Activated CD4-positive, CD25-positive, alpha-beta regulatory T cell treated with anti-CD3 and anti-CD28 coated beads, Interleukin-2, amount 50 U/mL, for 16 hours (primary cell): ENCODE measurements around the gene ZFAND4.
"Not testable (repeated sequence)": the region's sequence is repeated elsewhere in the genome, so short reads cannot be mapped to it uniquely, and the experiment has no call there.

ENCODE experiments used
- DNase-seq: peaks from one replicate; pipeline ENCODE4 v3.0.0-alpha.2; 2020; ENCODE audit warnings: low read depth, low spot score

The ZFAND4 gene

DNA sequence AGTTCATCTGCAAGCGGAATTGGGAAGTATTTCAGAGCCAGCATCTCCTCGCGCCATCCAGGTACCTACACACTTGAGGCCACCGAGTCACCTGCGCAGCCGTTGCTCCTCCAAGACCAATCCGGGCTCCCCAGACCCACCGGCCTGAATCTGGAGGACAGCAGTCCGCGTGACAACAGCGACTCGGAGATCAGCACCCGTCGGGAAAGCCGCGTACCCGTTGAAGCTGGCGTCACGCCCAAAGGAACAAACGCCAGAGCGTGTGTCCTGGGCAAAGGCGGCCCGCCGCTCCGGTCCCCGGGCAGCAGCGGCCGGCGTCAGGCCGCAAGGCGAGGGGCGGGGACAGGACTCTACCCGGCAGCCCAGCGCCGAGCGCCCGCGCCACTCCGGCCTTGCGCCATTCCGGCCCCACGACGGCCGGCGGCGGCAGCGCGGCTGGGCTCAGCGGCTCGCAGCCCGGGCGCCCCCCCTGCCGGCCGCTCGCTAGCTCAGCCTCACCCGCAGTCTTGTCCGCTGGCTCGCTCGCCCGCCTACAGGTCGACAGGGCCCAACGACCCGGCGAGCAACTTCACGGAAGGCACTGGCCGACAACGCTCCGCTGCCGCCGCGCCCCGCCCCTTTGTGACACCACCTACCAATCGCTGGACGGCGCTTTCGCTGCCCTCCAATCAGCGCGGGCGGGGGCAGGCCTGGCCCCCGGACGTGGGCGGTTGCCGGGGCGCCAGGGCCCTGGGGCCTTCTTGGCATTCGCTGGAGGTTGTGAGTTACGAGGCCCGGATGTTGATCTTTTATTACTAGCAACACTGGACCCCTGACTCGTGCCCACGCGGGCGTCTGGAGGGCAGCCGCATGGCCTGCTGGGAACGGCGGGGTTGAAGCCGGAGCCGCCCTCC lies at the start of gene ZFAND4:
Gene ZFAND4, minus strand, starts transcription at position 592 of the 893 bp plus-strand sequence. CDS start 9,047 bp downstream, outside the sequence.
- peak; percentile 81 for DNase-seq

- not testable (repeated sequence) for DNase-seq
Measured at GRCh38 chr10:45721503-45721902, 48.9 kb upstream of the ZFAND4 start.

DNA sequence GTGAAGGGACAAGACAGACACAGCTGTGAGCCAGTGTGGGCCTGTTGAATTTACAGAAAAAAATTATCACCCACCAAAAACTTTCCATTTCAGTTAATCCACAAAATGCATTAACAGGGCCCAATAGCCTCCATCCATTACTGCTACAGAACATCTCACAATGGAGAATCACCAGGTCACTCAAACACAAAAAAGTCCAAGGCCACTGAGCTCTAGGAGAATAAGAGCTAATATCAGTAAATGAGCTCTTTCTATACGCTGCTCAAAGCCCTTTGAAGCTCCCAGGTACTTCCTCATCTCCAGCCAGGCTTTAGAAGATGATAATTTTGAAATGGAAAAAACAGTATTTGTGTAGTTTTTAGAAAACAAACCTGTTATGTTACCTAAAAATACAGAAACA lies 45.1 kb upstream of the ZFAND4 start:
- not testable (repeated sequence) for DNase-seq

DNA sequence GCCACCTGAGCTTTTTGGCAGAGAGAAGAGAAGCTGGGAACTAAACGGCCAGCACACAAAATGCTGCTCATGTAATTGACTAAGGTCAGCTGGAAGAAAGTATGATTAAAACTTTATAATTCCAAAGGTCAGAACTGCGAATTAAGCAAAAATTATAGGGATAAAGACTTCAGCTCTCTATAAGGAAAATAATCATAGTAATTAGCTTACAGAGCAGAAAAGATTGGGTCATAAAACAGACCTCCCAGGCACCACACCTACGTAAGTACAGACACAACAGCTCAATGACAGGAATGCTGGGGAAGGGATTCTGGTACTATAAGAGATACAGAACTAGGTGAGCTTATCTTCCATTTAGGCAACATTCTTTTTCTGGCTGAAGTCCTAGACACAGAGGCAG lies 44.5 kb upstream of the ZFAND4 start:
- not testable (repeated sequence) for DNase-seq

GRCh38 chr10:45711223-45711622 lies 38.7 kb upstream of the ZFAND4 start:
- DNase-seq: not testable (repeated sequence)

- not testable (repeated sequence) for DNase-seq
Measured at GRCh38 chr10:45710200-45710796, 37.7 kb upstream of the ZFAND4 start.

- DNase-seq: not testable (repeated sequence)
Measured at GRCh38 chr10:45678467-45678866, 5.9 kb upstream of the ZFAND4 start.

DNA sequence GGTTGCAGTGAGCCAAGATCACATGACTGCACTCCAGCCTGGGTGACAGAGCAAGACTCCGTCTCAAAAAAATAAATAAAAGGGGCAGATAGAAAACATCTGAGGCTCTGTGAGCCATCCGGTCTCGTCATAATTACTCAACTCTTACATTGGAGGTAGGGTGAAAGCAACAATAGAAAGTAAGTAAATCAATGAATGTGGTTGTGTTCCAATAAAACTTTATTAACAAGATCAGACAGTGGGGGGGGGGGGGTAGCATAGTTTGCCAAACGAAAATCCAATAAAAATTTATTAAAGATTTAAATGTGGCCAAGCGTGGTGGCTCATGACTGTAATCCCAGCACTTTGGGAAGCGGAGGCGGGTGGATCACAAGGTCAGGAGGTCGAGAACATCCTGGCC lies 2.8 kb upstream of the ZFAND4 start:
- no peak for DNase-seq

- DNase-seq: no peak
Measured at GRCh38 chr10:45673074-45673648, 589 bp upstream of the ZFAND4 start.

GRCh38 chr10:45671300-45671699 lies 1.3 kb downstream of the ZFAND4 start:
- DNase-seq: not testable (repeated sequence)

- DNase-seq: not testable (repeated sequence)
Measured at GRCh38 chr10:45669897-45670296, 2.7 kb downstream of the ZFAND4 start.

GRCh38 chr10:45660876-45661411 lies 11.6 kb downstream of the ZFAND4 start:
- DNase-seq: no peak

- no peak for DNase-seq
Measured at GRCh38 chr10:45657033-45657926, 15.3 kb downstream of the ZFAND4 start.

DNA sequence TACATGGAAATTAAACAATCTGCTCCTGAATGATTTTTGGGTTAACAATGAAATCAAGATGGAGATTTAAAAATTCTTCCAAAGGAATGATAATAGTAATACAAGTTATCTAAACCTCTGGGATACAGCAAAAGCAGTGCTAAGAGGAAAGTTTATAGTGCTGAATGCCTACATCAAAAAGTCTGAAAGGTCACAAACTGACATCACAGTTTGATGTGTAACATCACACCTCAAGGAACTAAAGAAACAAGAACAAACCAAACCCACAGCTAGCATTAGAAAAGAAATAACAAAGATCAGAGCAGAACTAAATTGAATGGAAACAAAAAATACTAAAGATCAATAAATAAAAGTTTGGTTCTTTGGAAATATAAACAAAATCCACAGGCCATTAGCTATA lies 17.4 kb downstream of the ZFAND4 start:
- no peak for DNase-seq

DNA sequence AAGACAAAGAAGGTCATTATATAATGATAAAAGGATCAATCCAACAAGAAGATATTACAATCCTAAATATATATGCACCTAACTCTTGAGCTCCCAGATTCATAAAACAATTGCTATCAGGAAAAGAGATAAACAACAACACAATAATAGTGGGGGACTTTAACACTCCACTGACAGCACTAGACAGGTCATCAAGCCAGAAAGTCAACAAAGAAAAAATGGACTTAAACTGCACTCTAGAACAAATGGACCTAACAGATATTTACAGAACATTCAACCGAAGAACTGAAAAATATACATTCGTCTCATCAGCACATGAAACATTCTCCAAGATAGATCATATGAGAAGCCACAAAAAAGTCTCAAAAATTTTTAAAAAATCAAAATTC lies 17.8 kb downstream of the ZFAND4 start:
- not testable (repeated sequence) for DNase-seq

DNA sequence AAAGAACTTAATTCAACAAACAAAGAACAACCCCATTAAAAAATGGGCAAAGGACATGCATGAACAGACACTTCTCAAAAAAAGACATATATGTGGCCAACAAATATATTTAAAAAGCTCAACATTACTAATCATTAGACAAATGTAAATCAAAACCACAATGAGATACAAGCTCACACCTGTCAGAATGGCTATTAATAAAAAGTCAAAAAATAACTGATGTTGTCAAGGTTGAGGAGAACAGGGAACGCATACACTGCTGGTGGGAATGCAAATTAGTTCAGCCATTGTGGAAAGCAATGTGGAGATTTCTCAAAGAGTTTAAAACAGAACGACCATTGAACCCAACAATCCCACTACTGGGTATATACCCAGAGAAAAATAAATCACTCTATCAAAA lies 19.1 kb downstream of the ZFAND4 start:
- no peak for DNase-seq

DNA sequence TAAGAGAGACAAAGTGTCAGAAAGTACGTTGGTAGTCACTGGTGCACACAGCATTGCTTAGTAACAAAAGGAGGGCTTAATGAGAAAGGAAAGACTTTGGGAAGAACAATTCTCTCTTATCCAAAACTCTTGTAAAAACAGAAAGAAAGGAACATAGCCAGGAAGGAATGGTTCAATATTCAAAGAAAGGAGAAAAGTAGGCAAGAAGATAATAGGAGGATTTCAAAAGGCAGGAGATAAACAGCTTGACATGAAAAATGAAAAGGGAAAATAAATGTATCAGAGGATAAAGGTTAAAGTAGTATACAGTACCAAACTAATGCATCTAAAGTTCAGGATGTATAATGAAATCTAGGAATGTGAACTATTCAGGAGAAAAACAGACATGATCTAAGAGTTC lies 20.1 kb downstream of the ZFAND4 start:
- DNase-seq: no peak

GRCh38 chr10:45649296-45649695 lies 23.3 kb downstream of the ZFAND4 start:
- no peak for DNase-seq

- no peak for DNase-seq
Measured at GRCh38 chr10:45647118-45647517, 25.5 kb downstream of the ZFAND4 start.

- DNase-seq: no peak
Measured at GRCh38 chr10:45646384-45647050, 26.1 kb downstream of the ZFAND4 start.

DNA sequence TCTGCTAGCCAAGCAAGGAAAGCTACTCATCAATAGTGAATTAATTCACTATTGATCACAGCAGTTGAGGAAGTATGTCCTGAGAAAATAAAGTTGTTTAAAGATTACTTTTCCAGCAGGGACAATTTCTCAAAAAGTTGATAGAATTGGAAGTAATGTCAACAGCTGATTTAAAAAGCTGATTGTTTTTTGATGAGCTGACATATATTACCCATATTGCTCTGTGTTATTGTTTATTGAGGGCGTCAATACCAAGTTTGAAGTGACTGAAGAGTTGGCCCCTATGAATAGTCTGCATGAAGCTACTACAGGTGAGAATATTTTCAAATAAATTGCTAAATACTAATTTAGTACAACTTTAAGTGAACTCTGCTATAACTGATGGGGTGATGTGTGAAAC lies 28.0 kb downstream of the ZFAND4 start:
- no peak for DNase-seq
